Stromal cell of bone marrow (primary cell): Measurements from ENCODE around the gene SIN3B.

Experiments used
- DNase-seq: peaks from one replicate; pipeline ENCODE4 v3.0.0-alpha.2; 2012; ENCODE audit warnings: low read depth

SIN3B gene

DNA sequence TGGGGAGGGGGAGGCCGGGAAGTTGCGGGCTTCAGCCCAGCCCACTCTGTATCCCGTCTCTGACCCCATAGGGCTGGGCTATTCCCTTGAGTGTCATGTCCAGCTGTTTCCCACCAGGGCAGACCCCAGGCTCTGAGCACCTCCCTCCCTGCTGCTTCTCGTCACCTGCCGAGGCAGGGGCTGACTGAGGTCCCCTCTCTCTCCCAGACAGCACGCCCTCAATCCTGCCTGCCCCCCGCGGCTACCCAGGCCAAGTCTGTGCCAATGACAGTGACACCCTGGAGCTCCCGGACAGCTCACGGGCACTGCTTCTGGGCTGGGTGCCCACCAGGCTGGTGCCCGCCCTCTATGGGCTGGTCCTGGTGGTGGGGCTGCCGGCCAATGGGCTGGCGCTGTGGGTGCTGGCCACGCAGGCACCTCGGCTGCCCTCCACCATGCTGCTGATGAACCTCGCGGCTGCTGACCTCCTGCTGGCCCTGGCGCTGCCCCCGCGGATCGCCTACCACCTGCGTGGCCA, 60.2 kb downstream of the SIN3B start:
- no peak for DNase-seq

DNA sequence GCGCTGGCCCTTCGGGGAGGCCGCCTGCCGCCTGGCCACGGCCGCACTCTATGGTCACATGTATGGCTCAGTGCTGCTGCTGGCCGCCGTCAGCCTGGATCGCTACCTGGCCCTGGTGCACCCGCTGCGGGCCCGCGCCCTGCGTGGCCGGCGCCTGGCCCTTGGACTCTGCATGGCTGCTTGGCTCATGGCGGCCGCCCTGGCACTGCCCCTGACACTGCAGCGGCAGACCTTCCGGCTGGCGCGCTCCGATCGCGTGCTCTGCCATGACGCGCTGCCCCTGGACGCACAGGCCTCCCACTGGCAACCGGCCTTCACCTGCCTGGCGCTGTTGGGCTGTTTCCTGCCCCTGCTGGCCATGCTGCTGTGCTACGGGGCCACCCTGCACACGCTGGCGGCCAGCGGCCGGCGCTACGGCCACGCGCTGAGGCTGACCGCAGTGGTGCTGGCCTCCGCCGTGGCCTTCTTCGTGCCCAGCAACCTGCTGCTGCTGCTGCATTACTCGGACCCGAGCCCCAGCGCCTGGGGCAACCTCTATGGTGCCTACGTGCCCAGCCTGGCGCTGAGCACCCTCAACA, 60.8 kb downstream of the SIN3B start:
- no peak for DNase-seq

DNA sequence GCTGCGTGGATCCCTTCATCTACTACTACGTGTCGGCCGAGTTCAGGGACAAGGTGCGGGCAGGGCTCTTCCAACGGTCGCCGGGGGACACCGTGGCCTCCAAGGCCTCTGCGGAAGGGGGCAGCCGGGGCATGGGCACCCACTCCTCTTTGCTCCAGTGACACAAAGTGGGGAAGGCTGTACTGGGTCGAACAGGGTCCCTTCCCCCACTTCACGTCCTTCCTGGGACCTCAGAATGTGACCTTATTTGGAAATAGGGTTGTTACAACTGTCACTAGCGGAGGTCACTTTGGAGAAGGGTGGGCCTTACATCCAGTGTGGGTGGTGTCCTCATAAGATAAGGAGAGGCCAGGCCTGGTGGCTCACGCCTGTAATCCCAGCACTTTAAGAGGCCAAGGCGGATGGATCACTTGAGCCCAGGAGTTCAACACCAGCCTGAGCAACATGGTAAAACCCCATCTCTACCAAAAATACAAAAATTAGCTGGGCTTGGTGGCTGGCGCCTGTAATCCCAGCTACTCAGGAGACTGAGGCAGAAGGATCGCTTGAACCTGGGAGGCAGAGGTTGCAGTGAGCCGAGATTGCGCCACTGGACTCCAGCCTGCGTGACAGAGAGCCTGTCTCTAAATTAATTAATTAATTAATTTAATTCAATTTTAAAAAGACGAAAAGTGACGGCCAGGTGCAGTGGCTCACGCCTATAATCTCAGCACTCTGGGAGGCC, 61.4 kb downstream of the SIN3B start:
- DNase-seq, result no peak

DNA sequence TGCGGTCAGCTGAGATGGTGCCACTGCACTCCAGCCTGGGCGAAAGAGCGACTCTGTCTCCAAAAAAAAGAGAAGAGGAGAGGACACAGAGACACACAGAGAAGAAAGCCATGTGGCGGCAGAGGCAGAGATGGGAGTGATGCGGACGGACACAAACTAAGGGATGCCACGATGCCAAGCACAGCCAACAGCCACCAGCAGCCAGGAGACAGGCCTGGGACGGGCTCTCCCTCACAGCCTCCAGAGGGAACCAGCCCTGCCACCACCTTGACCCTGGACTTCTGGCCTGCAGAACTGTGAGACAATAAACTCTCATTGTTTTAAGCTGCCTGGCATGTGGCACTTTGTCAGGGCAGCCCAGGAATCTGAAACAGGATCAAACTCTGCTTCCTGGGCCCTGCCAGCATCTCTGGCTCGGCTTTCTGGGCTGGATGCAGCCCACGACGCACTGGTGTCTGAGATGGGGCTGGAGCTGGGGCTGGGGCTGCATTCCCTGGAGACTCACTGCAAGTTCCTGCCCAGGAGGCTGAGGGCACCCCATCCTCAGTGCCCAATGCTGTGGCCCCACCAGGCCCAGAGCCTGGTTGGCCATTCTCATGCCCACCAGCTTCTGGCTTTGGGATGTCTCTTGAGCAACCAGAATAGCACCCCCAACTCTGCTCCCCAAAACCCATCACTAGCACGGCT, 62.6 kb downstream of the SIN3B start:
- no peak for DNase-seq

DNA sequence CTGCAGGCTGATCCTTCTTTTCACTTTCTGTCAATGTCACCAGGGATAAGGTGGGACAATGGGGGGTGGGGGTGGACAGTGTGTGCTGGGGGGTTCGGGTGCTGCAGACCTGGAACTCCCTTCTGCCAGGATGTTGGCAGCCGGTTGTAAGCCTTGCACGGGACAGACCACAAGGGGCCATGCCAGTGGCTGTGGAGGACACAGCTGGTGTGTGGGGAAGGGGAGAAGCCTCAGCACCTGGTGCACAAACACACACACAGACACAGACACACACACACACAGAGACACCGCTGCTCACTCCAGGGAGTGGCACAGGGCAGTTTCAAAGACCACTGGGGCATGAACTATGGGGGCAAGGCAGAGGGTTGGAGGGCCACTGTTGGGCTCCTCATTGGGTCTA, 63.2 kb downstream of the SIN3B start:
- no peak for DNase-seq

DNA sequence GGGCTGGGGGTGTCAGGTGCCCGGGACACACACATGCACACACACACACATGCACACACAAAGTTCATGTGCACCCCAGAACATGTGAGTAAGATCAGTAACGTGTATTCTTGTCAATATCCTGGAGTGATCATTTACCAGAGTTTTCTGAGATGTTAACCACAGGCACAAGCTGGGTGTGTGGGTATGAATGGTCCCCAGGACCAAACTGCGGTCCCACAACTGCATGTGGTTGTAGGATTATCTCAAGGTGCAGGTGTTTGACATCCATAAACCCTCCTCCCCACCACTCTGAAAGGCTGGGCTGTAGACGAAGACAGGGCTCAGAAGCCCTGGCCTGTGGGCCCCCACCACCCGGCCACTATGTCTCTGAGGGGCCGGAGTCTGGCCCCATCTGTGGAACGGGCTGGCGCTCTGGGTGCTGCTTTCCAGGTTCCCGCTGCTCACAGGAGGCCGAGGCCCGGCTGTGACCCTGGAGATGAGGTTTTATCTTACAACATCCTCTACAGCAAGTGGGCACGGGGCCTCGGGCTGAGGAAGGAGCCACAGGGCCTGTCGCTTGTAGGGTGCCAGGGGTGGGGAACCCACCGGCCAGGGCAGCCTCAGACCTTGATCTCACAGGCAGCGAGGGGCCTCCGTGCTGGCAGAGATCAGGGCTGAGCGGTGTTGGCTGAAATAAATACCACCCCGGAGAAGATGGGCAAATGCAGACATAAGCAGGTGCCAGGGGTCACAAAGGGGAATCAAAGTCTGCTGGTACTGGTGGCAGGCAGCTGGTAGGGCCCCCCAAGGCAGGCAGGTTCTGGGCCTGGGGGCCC, 63.9 kb downstream of the SIN3B start:
- no peak for DNase-seq

DNA sequence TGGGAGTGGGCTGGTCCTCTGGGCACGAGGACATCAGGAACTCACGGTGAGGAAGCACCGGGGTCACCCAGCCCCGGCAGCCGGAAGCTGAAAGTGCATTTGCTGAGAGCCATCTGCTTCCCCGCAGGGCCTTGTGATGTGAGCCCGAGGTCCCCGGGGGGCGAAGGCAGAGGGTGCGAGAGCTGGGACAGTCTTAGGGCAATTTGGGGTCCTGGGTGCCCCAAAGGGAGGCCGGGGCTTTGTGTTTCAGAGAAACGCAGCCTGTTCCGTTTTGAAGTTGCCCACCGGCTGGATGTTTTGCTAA, 64.4 kb downstream of the SIN3B start:
- DNase-seq, result no peak

DNA sequence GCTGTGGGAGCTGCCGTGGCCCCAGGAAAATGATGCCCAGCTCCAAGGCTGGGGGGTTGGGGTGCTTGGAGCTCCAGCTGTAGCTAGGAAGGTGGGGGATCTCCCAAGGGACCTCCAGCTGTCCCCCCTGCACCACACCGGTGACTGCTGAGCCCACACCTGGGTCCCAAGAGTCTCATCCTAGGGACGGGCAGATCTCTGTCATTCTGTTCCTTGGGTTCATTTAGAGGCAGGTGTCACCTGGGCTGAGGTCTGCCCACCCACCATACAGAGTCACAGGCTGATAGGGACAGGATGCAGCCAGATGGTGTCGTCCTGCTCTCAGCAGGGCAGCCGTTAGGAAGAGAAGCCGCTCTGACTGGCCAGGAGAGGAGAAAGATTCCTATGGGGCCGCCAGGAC, 64.9 kb downstream of the SIN3B start:
- DNase-seq, result no peak

DNA sequence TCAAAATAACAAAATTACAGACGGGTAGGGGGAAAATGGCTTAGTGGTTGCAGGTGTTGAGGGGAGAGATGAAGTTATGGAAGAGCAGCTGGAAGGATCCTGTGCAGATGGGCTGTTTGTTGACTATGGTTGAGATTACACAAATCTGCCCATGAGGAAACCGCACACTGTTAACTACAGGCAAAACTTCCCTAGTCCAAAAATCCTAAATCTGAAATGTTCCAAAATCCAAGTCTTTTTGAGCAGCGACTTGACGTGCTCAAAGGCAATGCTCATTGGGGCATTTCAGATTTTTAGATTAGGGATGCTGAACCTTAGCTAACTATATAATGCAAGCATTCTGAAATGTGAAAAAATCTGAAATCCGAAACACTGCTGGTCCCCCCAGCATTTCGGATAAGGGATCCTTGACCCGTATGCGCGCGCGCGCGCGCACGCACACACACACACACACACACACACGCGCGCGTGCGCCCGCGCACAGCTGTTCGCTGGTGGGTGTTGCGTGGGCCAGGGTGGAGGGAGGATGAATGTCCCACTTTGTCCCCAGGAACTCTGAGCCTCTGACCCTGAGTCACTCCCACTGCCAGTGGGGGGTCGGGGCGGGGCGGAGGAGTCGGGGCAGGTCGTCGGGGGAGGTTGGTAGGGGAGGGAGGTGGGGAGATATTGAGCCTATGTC, 66.4 kb downstream of the SIN3B start:
- no peak for DNase-seq

DNA sequence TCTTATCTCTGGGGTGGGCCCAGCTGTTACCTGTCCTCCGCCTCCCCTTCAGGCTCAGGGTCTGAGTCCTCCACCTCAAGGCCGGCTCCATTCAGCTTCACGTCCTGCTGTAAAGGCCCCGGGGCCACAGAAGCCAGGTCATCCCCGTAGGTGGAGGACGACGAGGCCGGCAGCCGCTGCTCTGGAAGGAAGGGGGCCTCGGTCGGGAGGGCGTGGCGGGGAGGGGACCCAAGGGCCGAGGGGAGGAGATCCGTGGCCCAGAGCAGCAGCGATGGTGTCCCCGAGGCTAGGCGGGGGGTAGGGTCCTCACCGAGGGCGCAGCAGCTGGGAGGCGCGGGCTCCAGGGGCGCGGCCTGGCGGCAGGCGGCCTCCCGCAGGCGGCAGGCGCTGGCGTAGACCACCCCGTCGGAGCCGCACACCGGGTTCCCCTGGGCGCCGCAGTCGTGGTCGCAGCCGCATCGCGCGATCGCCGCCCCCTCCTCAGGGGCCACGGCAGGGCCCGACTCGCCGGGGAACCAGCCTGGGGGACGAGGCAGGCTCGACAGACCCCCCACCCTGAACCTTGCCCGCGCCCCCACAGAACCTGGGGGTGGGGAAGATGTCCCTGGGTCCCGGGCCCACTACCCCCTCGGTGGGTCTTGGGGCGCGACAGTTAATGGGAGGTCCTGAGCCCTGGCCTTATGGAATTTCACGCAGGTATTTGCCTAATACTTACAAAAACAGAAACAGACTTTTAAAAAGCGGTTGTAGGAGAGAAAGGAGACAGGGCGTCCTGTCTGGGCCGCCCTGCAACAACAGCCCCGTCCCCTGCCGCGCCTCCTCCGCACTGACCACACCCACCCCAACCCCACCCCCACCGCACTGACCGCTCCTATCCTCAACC, 67.2 kb downstream of the SIN3B start:
- no peak for DNase-seq

DNA sequence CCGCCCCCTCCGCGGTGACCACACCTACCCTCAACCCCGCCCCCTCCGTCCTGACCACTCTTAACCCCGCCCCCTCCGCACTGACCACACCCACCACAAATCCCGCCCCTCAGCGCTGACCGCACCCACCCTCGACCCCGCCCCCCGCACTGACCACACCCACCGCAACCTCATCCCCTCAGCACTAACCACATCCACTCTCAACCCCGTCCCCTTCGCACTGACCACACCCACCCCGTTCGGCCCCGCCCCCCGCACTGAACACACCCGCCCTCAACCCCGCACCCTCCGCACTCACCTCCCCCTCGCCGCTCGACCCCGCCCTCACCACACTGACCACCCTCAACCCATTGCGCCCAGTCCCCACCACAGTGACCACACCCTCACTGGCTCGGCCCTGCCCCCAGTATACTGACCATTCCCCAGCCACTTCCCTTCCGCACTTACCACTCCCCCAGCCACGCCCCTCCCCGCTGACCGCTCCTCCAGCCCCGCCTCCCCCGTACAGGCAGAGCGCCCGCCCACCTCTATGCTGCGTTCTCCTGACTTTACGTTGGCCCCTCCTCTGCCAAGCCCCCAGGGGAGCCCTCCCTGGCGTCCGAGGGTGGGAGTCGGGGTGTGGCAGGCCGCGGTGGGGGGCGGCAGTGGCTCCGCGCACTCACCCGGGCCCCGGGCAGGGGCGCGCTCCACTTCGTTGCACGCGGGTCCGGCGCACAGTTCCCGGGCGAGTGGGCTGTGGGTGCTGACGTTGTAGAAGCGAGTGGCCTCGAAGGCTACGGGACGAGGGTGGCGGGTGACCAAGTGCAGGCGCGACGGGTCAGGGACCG, 68.0 kb downstream of the SIN3B start:
- DNase-seq, result peak; percentile 51

DNA sequence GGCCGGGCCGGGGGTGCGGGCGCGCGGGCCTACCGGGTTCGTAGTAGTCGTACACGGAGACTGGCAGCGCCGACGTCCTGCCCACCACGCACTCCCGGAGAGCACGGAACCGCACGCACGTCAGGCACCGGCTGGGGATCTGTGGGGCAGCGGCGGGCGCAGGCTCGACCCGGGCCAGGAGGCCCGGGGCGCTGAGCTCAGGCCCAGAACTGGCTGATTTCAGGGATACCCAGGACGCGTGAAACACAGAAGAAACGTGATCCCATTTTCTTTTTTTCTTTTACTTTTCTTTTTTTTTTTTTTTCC, 68.6 kb downstream of the SIN3B start:
- no peak for DNase-seq

DNA sequence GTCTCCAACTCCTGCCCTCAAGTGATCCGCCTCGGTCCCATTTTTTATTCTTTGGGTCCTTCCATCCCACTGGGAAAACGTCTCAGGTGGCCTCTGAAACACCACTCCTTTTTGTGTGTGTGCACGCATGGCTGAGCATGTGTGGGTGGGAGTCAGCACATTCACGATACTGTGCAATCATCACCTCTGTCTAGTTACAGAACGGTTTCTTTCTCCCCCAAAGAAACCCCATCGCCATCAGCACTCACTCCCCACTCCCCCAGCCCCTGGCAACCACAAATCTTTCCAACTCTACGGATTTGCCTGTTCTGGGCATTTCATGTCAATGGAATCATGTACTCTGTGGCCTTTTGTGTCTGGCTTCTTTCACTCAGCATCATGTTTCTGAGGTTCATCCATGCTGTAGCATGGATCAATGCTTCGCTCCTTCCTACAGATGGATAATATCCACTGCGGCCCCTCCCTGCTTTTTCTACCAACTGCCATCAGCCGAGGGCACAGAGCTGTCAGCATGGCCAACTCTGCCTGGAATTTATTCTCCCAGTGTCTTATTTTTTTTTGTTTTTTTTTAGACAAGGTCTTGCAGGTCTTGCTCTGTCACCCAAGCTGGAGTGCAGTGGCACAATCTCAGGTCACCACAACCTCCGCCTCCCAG, 69.3 kb downstream of the SIN3B start:
- DNase-seq, result no peak

DNA sequence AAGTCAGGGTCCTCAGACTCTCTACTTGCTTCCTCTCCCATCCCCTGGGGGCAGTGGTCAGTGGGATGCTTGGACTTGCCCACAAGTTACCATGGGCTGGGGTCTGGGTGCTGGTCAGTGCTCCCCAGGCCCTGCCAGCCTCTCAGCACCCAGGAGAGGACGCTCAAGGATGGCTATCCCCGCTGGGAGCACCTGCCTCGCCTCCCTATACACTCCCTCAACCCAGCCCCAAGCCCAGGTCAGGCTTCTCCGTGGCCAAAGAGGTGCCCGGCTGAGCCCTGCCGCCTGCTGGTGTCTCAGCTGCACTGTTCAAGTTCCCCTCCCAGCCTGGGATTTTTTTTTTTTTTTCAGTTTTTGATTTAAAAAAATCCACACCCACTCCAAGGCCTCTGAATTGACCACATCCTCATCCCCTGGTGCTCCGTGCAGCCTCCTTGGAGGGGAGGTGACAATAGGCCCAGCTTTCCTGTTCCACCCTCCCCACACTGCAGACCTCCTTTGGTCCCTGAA, 70.4 kb downstream of the SIN3B start:
- no peak for DNase-seq

DNA sequence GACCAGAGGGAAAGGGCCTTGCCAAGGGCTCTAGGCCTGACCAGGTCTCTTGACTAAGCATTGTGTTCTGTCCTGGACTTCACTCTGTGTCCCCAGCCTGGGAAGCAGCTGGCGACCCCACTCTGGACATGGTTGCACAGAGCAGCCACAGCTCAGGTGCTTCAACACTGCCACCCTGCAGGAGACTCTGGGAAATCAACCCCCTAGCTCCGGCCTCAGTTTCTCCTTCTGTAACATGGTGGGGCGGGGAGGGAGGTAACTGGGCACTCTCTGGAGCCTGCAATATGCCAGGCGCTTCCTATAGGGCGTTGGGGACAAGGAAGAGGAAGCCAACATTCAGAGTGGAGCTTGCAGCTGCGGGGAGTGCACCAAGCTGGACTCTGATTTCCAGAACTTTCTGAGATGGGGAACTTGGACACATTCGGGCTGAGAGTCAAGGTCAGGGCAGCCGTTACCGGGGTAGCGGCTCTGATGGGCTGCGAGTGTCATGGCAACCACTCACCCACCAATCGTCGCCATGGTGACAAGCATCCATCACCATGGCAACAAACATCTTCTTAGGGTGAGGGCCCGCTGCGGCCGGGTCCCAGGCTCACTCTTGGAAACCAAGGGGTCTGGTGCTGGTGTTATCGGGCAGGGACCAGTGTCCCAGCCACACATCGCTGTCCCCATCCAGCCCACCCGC, 72.4 kb downstream of the SIN3B start:
- DNase-seq, result no peak

DNA sequence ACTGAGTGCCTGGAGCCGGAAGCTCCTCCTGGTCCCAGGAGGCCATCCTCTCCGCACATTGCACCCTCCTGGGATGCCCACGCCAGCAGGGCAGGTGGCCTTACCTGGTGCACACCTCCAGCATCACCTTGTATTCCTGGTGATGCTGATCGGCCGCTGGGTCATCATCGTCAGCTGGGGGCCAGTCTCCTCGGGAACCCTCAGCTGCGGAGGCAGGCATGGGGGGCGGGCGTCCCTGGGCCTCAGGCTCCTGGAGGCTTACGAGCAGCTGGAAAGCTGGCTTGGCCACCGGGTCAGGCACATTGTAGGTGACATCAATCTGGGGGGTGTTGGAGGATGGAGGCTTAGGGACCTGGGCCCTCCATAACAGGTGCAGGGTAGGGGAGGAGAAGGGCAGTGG, 73.3 kb downstream of the SIN3B start:
- DNase-seq, result no peak

DNA sequence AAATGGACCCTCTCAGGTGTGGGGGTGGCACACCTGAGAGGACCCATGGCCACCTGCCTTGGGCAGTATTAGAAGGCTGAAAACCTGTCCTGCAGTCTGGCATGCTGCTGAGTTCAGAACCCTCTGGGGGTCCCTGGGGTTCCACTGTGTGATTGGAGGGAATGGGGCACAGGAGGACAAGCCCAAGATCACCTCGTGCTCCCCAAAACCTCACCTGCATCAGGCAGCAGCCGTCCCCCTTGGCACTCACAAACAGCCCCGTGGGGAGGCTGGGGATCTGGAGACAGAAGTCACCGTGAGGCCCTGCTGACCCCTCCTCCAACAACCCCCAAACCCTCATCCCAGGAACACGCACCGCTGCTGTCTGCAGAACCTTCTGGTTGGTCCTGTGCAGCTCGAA, 74.1 kb downstream of the SIN3B start:
- DNase-seq, result no peak

DNA sequence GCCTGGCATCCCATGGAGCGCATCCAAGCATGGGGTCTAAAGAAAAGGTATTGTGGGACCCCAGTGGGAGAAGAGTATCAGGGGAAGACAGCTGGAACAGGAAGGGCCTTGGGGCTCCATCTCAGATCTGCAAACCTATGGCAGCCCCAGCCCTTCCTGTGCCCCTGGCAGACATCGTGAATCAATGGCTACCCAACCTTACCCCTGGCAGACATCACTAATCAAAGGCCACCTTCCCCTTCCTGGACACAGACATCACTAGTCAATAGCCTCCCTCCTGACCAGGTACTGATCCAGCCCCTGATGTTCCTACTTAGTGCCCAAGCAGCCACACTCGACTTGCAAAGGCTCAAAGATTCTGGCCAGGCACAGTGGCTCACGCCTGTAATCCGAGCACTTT, 75.4 kb downstream of the SIN3B start:
- DNase-seq, result no peak

DNA sequence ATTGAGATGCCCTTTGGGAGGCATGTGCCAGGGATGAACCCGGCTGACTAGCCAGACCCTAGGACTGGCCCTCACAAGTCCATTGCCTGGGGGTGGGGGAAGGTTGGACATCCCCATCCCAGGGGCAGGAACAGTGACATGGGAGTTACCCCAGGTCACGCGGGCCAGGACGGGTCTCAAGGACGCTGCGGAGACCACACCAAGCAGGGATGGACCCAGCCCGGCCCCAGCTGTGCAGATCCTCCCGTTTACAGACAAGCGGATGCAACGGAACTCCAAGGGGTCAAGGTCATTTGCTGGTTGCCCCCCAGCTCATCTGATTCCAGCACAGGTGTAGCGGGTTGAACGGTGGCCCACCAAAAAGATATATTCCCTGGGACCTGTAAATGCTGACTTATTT, 79.6 kb downstream of the SIN3B start:
- no peak for DNase-seq
